Astrocyte (in vitro differentiated cells and primary cell): ENCODE data around the gene MC2R. TPM values are rescaled to one million over a fixed set of nuclear protein-coding genes. Genes with fewer than 3 reads are reported as not detected.

Experiments
- DNase-seq: peaks from one replicate; pipeline ENCODE4 v3.0.0-alpha.2; 2010; ENCODE audit warnings: low read depth
- FAIRE-seq: peaks from 2 replicates; lab custom pipeline; 2011; peaks lifted over from hg19 to GRCh38; lab: Jason Lieb, UNC
- H2AFZ ChIP-seq: 2 replicates; pipeline ENCODE4 v1.6.0; 2012; ENCODE audit warnings: low read depth, low read length, inconsistent platforms
- H3K27ac ChIP-seq: 2 replicates; pipeline ENCODE4 v1.5.1; 2011; ENCODE audit warnings: low read depth, low read length, inconsistent platforms
- H3K27me3 ChIP-seq: 2 replicates; pipeline ENCODE4 v1.6.0; 2011; ENCODE audit warnings: low read length, inconsistent platforms; ENCODE audit not compliant: insufficient read depth
- H3K36me3 ChIP-seq: 2 replicates; pipeline ENCODE4 v1.5.1; 2011; ENCODE audit warnings: low read length, inconsistent platforms; ENCODE audit not compliant: insufficient read depth
- H3K4me1 ChIP-seq: 2 replicates; pipeline ENCODE4 v1.5.1; 2011; ENCODE audit warnings: low read length, inconsistent platforms; ENCODE audit not compliant: insufficient read depth
- H3K4me2 ChIP-seq: 2 replicates; pipeline ENCODE4 v1.6.0; 2012; ENCODE audit warnings: low read length, inconsistent platforms
- H3K4me3 ChIP-seq: 2 replicates; pipeline ENCODE4 v1.5.1; 2011; ENCODE audit warnings: low read depth, mild to moderate bottlenecking, low read length, inconsistent platforms; ENCODE audit not compliant: insufficient read depth
- H3K79me2 ChIP-seq: 2 replicates; pipeline ENCODE4 v1.6.0; 2012; ENCODE audit warnings: mild to moderate bottlenecking, low read length, inconsistent platforms; ENCODE audit not compliant: insufficient read depth
- H3K9ac ChIP-seq: 2 replicates; pipeline ENCODE4 v1.6.0; 2012; ENCODE audit warnings: mild to moderate bottlenecking, low read length, inconsistent platforms
- H3K9me3 ChIP-seq: 2 replicates; pipeline ENCODE4 v1.5.1; 2012; ENCODE audit warnings: low read depth, mild to moderate bottlenecking, low read length, inconsistent platforms; ENCODE audit not compliant: insufficient read depth
- H4K20me1 ChIP-seq: 2 replicates; pipeline ENCODE4 v1.6.0; 2012; ENCODE audit warnings: low read length, inconsistent platforms; ENCODE audit not compliant: insufficient read depth
- H3K27ac Mint-ChIP-seq: one replicate; pipeline ENCODE4 v1.8.0; 2021; ENCODE audit warnings: mild to moderate bottlenecking, mixed read lengths; ENCODE audit not compliant: unreplicated experiment
- H3K27me3 Mint-ChIP-seq: one replicate; pipeline ENCODE4 v1.8.0; 2021; ENCODE audit warnings: low read depth, mixed read lengths; ENCODE audit not compliant: unreplicated experiment
- H3K36me3 Mint-ChIP-seq: one replicate; pipeline ENCODE4 v1.8.0; 2021; ENCODE audit warnings: low read depth, mixed read lengths; ENCODE audit not compliant: unreplicated experiment
- H3K4me1 Mint-ChIP-seq: one replicate; pipeline ENCODE4 v1.8.0; 2021; ENCODE audit warnings: low read depth, mixed read lengths; ENCODE audit not compliant: unreplicated experiment
- H3K4me3 Mint-ChIP-seq: one replicate; pipeline ENCODE4 v1.8.0; 2021; ENCODE audit warnings: mild to moderate bottlenecking, moderate library complexity, mixed read lengths; ENCODE audit not compliant: unreplicated experiment
- H3K9me3 Mint-ChIP-seq: one replicate; pipeline ENCODE4 v1.8.0; 2021; ENCODE audit warnings: mild to moderate bottlenecking, mixed read lengths; ENCODE audit not compliant: unreplicated experiment
- EZH2 ChIP-seq: IDR thresholded peaks from 2 replicates; pipeline ENCODE4 v1.6.1; 2012; ENCODE audit warnings: mild to moderate bottlenecking, low read length, inconsistent platforms; ENCODE audit not compliant: insufficient read depth
- total RNA-seq: library from RNA; stranded (reverse); gene quantifications from 2 replicates; pipeline ENCODE4 v1.2.1, GENCODE V29; 2021
- TF ChIP-seq, protein P1 (sequence below): IDR thresholded peaks from 2 replicates; pipeline ENCODE4 v1.5.1; 2011; ENCODE audit warnings: low read depth, mild to moderate bottlenecking, inconsistent platforms, low read length, moderate library complexity; ENCODE audit not compliant: insufficient read depth

Gene MC2R
- total RNA-seq, 1 donor from 2014 or later, result not detected

DNA sequence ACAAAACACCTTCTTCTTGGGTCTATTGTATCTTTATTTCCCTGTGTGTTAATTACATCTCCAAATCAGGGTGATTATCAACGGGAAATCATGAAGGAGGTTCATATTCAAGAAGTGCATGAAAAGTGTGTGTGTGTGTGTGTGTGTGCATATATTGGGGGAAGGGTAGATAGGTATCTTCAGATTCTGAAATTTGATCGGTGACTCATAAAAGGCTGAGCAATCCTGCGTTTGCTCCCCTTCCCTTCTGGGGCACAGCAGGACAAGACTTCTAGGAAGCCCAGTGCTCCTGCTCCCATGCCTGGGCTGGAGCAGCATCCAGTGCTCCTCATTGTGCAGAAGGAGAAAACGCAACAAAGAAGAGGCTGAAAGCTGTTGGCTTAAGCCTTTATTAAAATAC, 65.5 kb downstream of the MC2R start:
- no peak overlapping the region for H3K4me2 ChIP-seq
- Mint-ChIP-seq H3K36me3 (no peaks in the 10 kb centered on the region), H3K27me3 (peaks cover 2% of the 10 kb centered on the region), H3K4me3 (no peak overlapping the region), H3K27ac (no peak overlapping the region), H3K4me1 (no peaks in the 10 kb centered on the region), H3K9me3 (peaks cover 13% of the 10 kb centered on the region)
- no peaks in the 10 kb centered on the region for H3K27me3 ChIP-seq
- no peak overlapping the region for H3K4me3 ChIP-seq
- H3K9me3 ChIP-seq, result peaks cover 7% of the 10 kb centered on the region
- H3K27ac ChIP-seq, result no peak overlapping the region
- no peaks in the 10 kb centered on the region for H3K4me1 ChIP-seq
- H2AFZ ChIP-seq, result no peak overlapping the region
- H3K36me3 ChIP-seq, result no peaks in the 10 kb centered on the region
- H4K20me1 ChIP-seq, result no peaks in the 10 kb centered on the region
- TF ChIP-seq EZH2, result no peak
- TF ChIP-seq, protein P1, sequence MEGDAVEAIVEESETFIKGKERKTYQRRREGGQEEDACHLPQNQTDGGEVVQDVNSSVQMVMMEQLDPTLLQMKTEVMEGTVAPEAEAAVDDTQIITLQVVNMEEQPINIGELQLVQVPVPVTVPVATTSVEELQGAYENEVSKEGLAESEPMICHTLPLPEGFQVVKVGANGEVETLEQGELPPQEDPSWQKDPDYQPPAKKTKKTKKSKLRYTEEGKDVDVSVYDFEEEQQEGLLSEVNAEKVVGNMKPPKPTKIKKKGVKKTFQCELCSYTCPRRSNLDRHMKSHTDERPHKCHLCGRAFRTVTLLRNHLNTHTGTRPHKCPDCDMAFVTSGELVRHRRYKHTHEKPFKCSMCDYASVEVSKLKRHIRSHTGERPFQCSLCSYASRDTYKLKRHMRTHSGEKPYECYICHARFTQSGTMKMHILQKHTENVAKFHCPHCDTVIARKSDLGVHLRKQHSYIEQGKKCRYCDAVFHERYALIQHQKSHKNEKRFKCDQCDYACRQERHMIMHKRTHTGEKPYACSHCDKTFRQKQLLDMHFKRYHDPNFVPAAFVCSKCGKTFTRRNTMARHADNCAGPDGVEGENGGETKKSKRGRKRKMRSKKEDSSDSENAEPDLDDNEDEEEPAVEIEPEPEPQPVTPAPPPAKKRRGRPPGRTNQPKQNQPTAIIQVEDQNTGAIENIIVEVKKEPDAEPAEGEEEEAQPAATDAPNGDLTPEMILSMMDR, result no peak
- no peaks in the 10 kb centered on the region for H3K79me2 ChIP-seq
- DNase-seq (no peak), FAIRE-seq (no peak)
- H3K9ac ChIP-seq, result no peak overlapping the region

DNA sequence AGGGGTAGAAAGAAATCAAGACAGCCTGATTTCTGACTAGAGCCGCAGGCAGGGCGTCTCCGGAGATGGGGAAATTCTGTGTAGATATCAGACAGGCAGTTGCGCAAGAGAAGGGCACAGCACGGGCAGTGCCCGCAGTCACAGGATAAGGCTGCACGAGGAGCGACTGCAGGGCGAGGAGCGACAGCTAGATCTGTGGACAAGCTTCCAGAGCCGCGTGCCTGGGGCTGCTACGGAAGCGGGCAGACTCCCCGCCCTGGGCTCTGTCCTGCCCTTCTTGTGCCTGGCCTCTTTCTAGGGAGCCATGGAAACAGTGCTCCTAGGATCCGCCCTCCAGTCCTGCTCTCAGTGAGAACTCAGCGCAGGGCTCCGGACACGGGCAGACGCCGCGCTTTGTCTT, 78.8 kb downstream of the MC2R start:
- H3K4me3 Mint-ChIP-seq, result no peak overlapping the region

DNA sequence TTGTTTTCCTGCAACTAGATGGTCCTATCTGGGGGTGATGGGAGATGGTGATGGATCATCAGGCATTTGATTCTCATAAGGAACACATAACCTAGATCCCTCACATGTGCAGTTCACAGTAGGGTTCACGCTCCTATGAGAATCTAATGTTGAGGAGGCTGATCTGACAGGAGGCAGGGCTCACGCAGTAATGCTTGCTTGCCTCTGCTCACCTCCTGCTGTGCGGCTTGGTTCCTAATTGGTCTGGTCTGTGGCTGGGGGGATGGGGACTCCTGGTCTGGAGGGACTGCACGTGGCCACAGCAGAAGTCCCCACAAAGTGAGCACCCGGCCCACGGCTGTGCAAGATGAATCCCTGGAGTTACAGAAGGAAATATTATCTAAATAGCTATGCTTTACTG, 80.1 kb downstream of the MC2R start:
- H3K4me3 Mint-ChIP-seq, result no peak overlapping the region
- Histone ChIP-seq H3K9ac (no peak overlapping the region), H3K4me2 (no peak overlapping the region), H3K79me2 (no peaks in the 10 kb centered on the region), H3K36me3 (no peaks in the 10 kb centered on the region), H4K20me1 (no peaks in the 10 kb centered on the region), H3K27me3 (no peaks in the 10 kb centered on the region), H2AFZ (no peak overlapping the region), H3K27ac (no peak overlapping the region), H3K4me3 (no peak overlapping the region), H3K9me3 (no peaks in the 10 kb centered on the region), H3K4me1 (no peaks in the 10 kb centered on the region)
- H3K4me1 Mint-ChIP-seq, result no peaks in the 10 kb centered on the region
- DNase-seq (no peak), FAIRE-seq (no peak)
- peaks cover 2% of the 10 kb centered on the region for H3K9me3 Mint-ChIP-seq
- H3K27ac Mint-ChIP-seq, result no peak overlapping the region
- H3K27me3 Mint-ChIP-seq, result peaks cover 14% of the 10 kb centered on the region
- TF ChIP-seq EZH2, result no peak
- TF ChIP-seq, protein P1, result no peak
- H3K36me3 Mint-ChIP-seq, result no peaks in the 10 kb centered on the region

More for the DNA sequence above, 78.8 kb downstream of the MC2R start:
- H2AFZ ChIP-seq, result no peak overlapping the region
- H4K20me1 ChIP-seq, result no peaks in the 10 kb centered on the region
- Mint-ChIP-seq H3K9me3 (peaks cover 2% of the 10 kb centered on the region), H3K36me3 (no peaks in the 10 kb centered on the region), H3K27me3 (peaks cover 7% of the 10 kb centered on the region), H3K4me1 (no peaks in the 10 kb centered on the region), H3K27ac (no peak overlapping the region)
- H3K4me1 ChIP-seq, result no peaks in the 10 kb centered on the region
- H3K9me3 ChIP-seq, result no peaks in the 10 kb centered on the region
- no peak overlapping the region for H3K4me2 ChIP-seq
- no peak overlapping the region for H3K4me3 ChIP-seq
- DNase-seq (no peak), FAIRE-seq (no peak)
- H3K27ac ChIP-seq, result no peak overlapping the region
- H3K79me2 ChIP-seq, result no peaks in the 10 kb centered on the region
- TF ChIP-seq, protein P1, result no peak
- TF ChIP-seq EZH2, result no peak
- no peaks in the 10 kb centered on the region for H3K27me3 ChIP-seq
- no peaks in the 10 kb centered on the region for H3K36me3 ChIP-seq
- no peak overlapping the region for H3K9ac ChIP-seq
